ENCODE results near the gene DCAF16. TPM values are rescaled to one million over a fixed set of nuclear protein-coding genes. Genes with fewer than 3 reads are reported as not detected.

The DCAF16 gene
- total RNA-seq, 1 experiment from 2014 or later = 46.2 TPM

GRCh38 chr4:17823871-17824669 lies 13.5 kb upstream of the DCAF16 start:
- TF ChIP-seq, protein P1, sequence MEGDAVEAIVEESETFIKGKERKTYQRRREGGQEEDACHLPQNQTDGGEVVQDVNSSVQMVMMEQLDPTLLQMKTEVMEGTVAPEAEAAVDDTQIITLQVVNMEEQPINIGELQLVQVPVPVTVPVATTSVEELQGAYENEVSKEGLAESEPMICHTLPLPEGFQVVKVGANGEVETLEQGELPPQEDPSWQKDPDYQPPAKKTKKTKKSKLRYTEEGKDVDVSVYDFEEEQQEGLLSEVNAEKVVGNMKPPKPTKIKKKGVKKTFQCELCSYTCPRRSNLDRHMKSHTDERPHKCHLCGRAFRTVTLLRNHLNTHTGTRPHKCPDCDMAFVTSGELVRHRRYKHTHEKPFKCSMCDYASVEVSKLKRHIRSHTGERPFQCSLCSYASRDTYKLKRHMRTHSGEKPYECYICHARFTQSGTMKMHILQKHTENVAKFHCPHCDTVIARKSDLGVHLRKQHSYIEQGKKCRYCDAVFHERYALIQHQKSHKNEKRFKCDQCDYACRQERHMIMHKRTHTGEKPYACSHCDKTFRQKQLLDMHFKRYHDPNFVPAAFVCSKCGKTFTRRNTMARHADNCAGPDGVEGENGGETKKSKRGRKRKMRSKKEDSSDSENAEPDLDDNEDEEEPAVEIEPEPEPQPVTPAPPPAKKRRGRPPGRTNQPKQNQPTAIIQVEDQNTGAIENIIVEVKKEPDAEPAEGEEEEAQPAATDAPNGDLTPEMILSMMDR (conservative IDR thresholded peaks at IDR 0.05) = no peak
- H3K27ac Mint-ChIP-seq = peak overlapping the region in 1 of 3 experiments; percentile 17; a peak in 1 of 7 replicates

More at GRCh38 chr4:17823871-17824669, 13.5 kb upstream of the DCAF16 start:
- H3K4me1 ChIP-seq (ENCODE audit: insufficient read depth, low read length) = no peaks in the 10 kb centered on the region
- no peak overlapping the region for H4K5ac ChIP-seq (ENCODE audit: insufficient read length, low read depth, low read length)
- H2BK120ac ChIP-seq (ENCODE audit: low read depth, low read length, poor library complexity, severe bottlenecking) = no peak overlapping the region
- H2AK5ac ChIP-seq (ENCODE audit: insufficient read length, low read length) = no peak overlapping the region
- no CpG with 5 or more reads among the region's 1 CpG for WGBS (ENCODE audit: extremely low coverage, insufficient read length, low lambda C conversion rate)
- no peaks in the 10 kb centered on the region for H4K20me1 ChIP-seq (ENCODE audit: control insufficient read depth, insufficient read depth, insufficient read length)
- H2AFZ ChIP-seq (ENCODE audit: low read length) = no peak overlapping the region
- no peak overlapping the region for H3T11ph ChIP-seq (ENCODE audit: low read length)
- no peak overlapping the region for H2BK15ac ChIP-seq (ENCODE audit: low read depth, low read length)
- H3K18ac ChIP-seq (ENCODE audit: insufficient read length, low read depth, low read length) = no peak overlapping the region
- no peak overlapping the region for H3K27ac ChIP-seq (ENCODE audit: insufficient read length, low read depth, low read length)
- H3K27me3 Mint-ChIP-seq (ENCODE audit: low read depth) = no peaks in the 10 kb centered on the region
- H3K56ac ChIP-seq (ENCODE audit: insufficient read length, low read depth, low read length) = no peak overlapping the region
- H3K27me3 ChIP-seq (ENCODE audit: insufficient read depth, low read length) = no peaks in the 10 kb centered on the region
- H3K4me3 Mint-ChIP-seq = no peak overlapping the region
- H3K4me2 ChIP-seq (ENCODE audit: insufficient read depth, insufficient read length, low read length) = no peak overlapping the region
- H3K79me2 ChIP-seq (ENCODE audit: insufficient read depth, low read length) = no peaks in the 10 kb centered on the region
- H3K14ac ChIP-seq (ENCODE audit: insufficient read depth, low read length) = no peak overlapping the region
- no peak overlapping the region for H4K91ac ChIP-seq (ENCODE audit: insufficient read length, low read depth, low read length)
- no peaks in the 10 kb centered on the region for H3K23me2 ChIP-seq (ENCODE audit: insufficient read length, low read depth, low read length, poor library complexity, severe bottlenecking)
- peaks cover 34 to 73% (median 69%) of the 10 kb centered on the region in 3 experiments; a peak in 6 of 7 replicates for H3K36me3 Mint-ChIP-seq (ENCODE audit: insufficient read depth in 1 of 3, low read depth in 3 of 3)
- DNase-seq = no peak
- H4K8ac ChIP-seq (replicated peaks; ENCODE audit: insufficient read length, low read depth, low read length) = no peak overlapping the region
- no peaks in the 10 kb centered on the region for H3K79me1 ChIP-seq (ENCODE audit: insufficient read depth, low read depth, low read length, poor library complexity, severe bottlenecking)
- H3K4me1 Mint-ChIP-seq = peaks cover 12 to 19% of the 10 kb centered on the region in 2 experiments
- H3K9ac ChIP-seq (ENCODE audit: extremely low read depth, insufficient read length, low read length) = no peak overlapping the region
- H3K23ac ChIP-seq (ENCODE audit: insufficient read length, low read depth, low read length) = no peak overlapping the region
- no peak overlapping the region for H3K4ac ChIP-seq (ENCODE audit: low read depth, low read length)
- H3K9me3 Mint-ChIP-seq = no peaks in the 10 kb centered on the region
- H2BK12ac ChIP-seq (ENCODE audit: insufficient read length, low read depth, low read length) = no peak overlapping the region
- no peak overlapping the region for H2BK20ac ChIP-seq (ENCODE audit: low read depth, low read length, poor library complexity, severe bottlenecking)
- H2BK5ac ChIP-seq (ENCODE audit: insufficient read length, low read length) = no peak overlapping the region
- no peaks in the 10 kb centered on the region for H3K9me3 ChIP-seq (ENCODE audit: control insufficient read depth, low read depth, low read length)

Data from H9 (cell line).